CD4-positive, alpha-beta T cell treated with Interleukin-15 for 1 hour (primary cell): ENCODE results near the gene PCDHGC3.

ENCODE experiments used
- DNase-seq: peaks from one replicate; pipeline ENCODE4 v3.0.0-alpha.2; 2020

The PCDHGC3 gene

DNA sequence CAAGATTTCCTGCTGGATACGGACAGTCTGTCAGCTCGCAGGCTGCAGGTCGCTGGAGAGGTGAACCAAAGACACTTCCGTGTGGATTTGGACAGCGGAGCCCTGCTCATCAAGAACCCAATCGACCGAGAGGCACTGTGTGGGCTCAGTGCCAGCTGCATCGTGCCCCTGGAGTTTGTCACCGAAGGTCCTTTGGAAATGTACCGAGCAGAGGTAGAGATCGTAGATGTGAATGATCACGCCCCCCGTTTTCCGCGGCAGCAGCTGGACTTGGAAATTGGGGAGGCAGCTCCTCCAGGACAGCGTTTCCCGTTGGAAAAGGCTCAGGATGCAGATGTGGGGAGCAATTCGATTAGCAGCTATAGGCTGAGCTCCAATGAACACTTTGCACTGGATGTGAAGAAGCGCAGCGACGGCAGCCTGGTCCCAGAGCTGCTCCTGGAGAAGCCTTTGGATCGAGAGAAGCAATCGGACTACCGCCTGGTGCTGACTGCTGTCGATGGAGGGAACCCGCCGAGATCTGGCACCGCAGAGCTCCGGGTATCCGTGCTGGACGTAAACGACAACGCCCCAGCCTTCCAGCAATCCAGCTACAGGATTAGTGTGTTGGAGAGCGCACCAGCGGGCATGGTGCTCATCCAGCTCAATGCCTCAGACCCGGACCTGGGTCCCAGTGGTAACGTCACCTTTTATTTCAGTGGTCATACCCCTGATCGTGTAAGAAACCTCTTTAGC, 9.7 kb downstream of the PCDHGC3 start:
- no peak for DNase-seq

DNA sequence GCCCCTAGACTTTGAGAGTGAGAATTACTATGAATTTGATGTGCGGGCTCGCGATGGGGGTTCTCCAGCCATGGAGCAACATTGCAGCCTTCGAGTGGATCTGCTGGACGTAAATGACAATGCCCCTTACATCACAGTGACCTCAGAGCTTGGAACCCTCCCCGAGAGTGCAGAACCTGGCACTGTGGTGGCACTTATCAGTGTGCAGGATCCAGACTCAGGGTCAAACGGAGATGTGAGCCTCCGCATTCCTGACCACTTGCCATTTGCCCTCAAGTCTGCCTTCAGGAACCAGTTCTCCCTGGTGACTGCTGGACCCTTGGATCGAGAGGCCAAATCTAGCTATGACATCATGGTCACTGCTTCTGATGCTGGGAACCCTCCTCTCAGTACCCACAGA, 10.3 kb downstream of the PCDHGC3 start:
- DNase-seq, result no peak

DNA sequence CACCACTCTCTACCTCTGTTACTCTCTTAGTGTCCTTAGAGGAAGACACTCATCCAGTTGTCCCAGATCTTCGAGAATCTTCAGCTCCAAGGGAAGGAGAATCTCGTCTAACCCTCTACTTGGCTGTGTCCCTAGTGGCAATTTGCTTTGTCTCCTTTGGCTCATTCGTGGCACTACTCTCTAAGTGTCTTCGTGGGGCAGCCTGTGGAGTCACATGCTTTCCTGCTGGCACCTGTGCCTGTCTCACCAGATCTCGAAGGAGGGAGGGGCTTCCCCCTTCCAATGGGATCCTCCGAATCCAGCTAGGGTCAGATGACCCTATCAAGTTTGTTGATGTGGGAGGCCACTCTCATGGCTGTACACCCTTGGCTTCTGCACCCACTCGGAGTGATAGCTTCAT, 11.4 kb downstream of the PCDHGC3 start:
- DNase-seq, result no peak

DNA sequence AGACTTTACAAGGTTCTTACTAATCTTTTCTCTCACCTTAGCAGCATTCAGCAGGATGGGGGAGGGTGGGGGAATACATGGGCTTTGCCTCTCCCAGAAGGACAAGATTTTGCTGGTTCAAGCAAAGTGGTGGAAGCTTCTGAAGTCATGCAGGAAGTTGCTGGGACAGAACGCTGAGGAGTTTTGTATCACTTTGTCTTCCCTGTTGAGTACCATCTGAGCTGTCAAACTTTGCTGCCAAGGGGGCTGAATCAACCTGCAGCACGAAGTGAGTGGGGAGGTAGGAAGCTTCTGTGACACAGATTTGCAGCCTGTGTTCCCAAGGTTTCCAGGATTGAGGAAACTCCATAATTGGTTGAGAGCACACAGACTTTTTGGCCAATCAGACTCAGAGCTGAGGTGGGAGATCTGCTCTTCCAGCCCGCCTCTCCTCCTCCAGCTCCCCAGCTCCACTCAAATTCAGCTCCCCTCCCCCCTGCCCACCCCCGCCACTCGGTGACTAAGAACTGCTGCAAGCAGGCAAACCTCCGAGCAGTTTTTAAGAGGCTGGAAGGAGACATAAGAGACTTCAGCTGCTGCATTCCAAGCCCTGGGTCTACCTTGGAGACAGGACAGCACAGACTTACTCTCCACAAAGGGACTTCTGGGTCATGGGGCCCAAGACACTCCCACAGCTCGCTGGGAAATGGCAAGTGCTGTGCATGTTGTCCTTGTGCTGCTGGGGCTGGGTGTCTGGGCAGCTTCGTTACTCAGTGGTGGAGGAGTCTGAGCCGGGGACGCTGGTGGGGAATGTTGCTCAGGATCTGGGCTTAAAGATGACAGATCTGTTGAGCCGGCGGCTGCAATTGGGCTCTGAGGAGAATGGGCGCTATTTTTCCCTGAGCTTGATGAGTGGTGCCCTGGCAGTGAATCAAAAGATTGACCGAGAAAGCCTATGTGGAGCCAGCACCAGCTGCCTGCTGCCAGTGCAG, 13.1 kb downstream of the PCDHGC3 start, which contains the start of gene PCDHGC5:
Gene PCDHGC5, plus strand, starts transcription at position 491 of the 971 bp plus-strand sequence. Its CDS starts 160 bp downstream, at position 651.
- no peak for DNase-seq

DNA sequence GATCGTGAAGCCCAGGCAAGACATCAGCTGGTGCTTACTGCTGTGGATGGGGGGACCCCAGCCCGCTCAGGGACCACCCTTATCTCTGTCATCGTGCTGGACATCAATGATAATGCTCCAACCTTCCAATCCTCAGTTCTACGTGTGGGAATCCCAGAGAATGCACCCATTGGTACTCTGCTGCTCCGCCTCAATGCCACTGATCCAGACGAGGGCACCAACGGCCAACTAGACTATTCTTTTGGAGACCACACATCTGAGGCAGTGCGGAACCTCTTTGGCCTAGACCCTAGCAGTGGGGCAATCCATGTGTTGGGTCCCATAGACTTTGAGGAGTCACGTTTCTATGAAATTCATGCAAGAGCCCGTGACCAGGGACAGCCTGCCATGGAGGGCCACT, 14.1 kb downstream of the PCDHGC3 start:
- no peak for DNase-seq

DNA sequence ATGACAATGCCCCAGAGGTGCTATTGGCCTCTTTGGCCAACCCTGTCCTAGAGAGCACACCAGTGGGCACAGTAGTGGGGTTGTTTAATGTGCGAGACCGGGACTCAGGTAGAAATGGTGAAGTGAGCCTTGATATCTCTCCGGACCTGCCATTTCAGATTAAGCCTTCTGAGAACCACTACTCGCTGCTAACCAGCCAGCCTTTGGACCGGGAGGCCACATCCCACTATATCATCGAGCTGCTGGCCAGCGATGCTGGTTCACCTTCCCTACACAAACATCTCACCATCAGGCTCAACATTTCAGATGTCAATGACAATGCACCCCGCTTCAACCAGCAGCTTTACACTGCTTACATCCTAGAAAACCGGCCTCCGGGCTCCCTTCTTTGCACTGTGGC, 14.5 kb downstream of the PCDHGC3 start:
- no peak for DNase-seq

DNA sequence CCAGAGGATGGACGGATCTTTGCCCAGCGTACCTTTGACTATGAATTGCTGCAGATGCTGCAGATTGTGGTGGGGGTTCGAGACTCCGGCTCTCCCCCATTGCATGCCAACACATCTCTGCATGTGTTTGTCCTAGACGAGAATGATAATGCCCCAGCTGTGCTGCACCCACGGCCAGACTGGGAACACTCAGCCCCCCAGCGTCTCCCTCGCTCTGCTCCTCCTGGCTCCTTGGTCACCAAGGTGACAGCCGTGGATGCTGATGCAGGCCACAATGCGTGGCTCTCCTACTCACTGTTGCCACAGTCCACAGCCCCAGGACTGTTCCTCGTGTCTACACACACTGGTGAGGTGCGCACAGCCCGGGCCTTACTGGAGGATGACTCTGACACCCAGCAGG, 15.0 kb downstream of the PCDHGC3 start:
- DNase-seq, result no peak

DNA sequence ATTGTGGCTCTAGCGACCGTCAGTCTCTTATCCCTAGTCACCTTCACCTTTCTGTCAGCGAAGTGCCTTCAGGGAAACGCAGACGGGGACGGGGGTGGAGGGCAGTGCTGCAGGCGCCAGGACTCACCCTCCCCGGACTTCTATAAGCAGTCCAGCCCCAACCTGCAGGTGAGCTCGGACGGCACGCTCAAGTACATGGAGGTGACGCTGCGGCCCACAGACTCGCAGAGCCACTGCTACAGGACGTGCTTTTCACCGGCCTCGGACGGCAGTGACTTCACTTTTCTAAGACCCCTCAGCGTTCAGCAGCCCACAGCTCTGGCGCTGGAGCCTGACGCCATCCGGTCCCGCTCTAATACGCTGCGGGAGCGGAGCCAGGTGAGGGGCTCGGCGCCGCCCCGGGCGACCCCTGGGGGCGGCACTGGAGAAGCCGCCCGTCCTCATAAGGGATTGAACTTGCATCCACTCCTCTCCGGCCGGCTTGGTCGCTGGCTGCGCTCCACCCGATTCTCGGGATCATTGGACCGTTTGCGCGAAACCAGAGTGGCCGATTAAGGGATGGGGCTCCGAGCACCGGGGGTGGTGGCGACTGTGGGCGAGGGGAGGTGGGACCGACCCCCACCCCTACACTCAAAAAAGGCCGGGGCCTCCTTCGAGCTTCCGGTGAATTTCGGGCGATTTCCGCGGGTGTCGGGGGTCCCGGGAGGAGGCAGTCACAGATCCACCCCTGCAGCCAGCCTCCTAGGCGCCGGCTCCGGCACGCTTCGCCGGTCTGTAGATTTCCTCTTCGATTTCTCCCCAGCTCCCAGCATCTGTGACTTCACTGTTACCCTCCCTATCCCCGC, 15.8 kb downstream of the PCDHGC3 start:
- no peak for DNase-seq

DNA sequence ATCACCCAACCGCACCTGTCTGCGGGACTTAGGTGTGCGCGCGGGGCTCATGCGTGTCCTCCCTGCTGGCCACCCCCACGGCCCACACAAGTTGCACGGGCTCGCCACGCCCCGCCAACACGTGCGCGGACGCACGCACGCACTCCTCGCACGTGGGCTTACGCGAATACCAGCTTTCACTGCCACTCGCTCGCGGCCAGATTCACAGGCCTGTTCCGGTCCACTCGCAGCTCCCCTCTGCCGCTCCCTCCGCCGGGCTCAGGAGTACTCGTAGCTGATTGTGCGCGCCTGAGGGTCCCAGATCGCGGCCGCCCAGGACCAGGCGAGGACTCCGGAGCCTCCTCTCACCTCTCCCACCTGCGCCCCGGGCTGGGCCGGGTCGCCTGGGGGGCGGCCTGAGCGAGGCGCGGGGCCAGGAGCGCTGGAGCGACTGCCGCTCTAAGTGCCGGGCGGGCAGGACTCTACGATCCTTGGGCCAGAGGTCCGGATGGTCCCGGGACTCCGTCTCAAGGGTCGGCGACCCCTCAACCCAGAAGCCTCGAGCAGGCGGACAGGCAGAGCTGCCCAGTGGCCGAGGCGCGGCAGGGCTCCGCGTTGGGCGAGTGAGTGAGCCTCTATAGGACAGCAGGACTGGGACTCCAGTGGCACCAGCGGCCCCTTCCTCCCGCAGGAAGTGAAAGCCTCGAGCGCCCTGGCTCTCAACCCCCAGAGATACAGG, 16.6 kb downstream of the PCDHGC3 start:
- no peak for DNase-seq

DNA sequence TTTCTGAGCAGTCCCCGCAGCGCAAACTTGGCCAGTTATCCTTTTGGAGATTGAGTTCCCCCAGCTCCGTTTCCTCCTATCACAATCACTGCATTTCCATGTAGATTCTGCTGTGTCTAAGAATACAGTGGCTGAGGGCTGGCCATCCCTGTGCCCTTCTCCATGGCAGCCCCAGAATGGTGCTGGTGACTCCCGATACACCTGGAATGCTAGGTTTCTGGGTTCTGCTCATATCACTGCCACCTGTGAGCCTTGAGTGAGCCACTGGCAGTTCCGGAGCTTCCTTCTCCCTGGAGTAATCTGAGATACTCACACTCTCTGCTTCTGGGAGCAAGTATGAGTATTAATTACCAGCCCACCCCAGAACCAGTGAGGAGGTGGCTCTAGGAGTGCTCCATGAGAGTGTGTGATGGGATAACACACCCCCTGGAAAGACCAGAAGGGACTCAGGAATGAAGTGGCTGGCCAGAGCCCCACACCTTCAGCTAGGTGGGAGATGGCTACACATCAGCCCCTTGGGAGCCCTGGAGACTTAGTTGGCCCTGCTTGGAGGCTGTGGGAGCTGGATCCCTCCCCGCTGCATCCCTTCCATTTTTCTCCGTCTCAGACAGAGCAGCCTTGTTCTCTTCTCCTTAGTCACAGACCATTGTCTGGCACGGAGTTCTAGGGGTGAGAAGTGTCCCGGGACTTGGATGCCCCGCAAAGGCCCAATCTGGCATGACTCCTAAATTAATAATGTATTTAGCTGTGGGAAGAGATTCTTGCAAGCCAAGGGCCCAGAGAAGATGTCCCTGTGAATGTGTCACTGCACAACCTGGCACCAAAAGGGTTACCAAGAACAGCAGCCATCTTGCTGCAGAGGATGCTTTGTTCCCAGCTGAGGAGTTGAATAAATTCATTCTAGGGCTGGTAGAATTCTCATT, 18.0 kb downstream of the PCDHGC3 start:
- DNase-seq, result no peak

DNA sequence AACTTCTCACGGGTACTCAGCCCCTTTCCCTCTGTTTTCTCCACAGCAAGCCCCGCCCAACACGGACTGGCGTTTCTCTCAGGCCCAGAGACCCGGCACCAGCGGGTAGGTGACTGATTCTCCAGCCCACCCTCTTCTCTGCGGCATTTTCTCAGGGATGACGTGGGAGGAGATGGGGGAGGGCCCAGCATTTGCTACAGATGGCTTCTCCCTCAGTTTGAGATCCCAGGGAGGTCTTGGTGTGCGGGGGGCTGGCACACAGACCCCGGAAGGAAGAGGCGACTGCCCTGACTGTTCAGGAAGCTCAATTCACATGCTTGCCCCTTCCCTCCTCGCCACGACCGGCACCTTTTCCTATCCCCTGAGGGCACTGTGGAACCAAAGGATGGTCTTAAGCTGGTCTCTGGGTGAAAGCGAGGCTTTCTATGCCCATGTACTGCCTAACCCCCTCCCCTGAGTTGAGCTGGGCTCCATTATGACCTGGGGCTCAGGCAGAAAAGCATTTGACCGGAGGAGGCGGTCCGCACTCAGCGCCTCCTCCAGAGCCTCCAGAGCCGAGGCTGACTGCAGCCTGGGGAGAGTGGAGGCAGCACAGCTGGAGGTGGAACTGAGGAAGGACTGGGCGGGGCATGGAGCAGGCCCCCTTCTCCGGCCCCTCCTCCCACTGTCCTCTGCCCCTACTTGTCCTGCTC, 19.1 kb downstream of the PCDHGC3 start:
- DNase-seq, result no peak

DNA sequence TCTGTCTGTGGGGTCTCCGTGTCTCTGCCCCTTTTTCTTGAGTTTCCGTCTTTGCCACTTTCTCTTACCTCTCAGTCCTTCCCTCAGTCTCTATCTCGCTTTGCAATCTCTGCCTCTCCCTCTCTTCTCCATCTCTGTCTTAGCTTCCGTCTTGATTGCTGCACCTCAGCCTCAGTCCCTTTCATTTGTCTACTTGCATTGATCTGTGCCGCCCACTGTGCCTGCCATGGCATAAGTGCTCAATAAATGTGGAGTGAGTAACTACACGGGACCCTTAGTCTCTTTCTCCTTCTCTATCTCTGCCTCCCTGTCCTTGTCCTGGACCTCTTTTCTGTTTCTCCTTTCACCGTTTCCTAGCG, 19.7 kb downstream of the PCDHGC3 start:
- no peak for DNase-seq

DNA sequence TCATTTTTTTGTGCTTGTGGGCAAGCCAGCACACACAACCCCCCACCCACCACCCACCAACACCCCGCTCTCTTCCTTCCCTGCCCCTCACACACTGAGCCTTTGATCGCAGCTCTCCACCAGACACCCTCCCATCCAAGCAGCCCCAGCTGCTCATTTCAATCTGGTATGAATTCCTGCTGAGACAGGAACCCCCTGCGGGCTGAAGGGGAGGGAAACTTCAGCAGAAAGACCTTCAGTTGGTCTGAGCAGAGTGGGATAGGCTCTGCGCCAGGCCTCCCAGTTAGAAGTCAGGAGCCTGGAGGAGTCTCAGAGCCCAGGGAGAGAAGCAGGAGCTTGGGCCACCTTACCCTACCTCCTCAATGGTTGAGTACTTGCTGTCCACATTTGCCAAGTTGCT, 20.3 kb downstream of the PCDHGC3 start:
- no peak for DNase-seq

DNA sequence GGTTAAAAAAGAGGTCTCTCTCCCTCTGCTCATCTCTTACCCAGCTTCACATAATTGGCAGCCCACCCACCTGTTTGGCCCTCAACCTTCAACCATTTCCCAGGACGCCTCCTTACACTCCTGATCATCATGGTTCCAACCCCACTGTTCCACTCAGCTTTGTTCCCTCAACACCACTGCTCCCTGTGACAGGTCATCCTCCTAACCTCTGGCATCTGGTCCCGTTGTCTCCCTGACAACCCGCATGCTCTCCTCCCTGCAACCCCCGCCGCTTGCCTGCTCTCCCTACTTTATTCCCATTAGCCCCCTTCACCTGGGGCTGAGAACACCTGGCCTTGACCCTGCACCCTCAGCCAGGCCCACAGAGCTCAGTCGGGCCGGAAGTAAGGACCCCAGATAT, 26.0 kb downstream of the PCDHGC3 start:
- DNase-seq, result no peak

DNA sequence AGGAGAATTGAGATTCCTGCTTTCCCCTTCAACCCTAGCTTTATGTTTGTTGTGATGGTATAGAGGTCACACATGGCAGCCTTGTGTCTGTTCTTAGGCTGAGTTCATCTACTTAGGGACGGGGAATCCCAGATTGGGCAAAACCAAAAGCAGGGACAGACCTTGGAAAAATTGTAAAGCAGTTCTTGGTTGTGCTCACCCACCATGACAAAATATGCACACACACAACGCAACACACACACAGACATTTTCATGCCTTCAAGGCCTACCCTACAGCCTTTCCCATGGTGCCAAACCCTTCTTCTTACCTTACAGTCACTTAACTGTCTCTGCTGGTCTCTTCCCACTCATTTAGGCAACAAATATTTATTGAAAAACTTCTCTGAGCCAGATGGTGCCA, 27.9 kb downstream of the PCDHGC3 start:
- DNase-seq, result no peak

DNA sequence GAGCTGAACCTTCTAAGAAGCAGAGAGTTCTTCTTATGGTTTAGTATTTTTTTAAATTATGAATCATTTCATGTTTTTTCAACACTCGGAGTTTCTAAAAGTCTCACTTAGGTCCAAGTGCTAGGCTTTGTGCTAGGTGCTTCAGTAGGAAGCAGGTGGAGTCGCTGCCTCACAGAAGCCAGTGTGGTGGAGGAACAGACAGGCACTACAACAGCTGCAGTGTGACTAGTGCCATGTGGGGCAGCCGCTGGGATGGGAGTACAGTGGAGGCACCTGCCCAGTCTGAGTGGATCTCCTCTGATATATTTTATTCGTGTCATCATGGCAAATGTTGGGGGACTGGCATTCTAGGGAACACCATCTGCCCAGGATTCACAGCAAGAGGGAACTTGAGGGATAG, 28.4 kb downstream of the PCDHGC3 start:
- no peak for DNase-seq

DNA sequence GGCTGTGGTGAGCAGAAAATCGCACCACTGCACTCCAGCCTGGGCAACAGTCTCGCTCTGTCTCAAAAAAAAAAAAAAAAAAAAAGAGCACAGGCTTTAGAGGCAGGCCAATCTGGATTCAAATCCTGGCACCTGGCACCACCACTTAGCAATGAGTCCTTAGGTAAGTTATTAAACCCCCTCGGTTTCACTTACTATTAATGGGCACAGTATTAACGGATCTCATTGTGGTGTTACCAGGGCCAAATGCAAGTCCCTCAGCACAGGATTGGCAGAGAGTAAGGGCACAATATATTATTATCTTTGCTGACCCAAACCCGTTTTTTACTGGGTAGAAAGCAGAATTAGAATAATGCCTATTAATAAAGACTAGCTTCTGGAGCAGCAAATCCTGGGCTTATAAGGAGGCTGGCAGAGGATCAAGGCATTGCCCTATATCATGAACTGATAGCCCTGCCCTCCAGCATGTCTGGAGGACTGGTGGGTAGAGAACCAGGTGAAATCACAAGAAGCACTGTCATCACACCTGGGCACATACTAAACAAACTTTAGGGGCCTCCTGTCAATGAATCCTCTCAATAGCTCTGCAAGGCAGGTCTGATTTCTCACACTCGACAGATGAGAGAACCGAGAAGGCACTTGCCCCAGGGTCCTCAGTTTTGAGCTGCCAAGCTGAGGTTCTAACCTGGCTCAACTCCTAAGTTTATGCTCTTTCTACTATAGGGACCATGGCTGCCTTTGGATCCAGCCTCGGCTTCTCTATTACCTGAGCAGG, 30.8 kb downstream of the PCDHGC3 start:
- DNase-seq, result no peak

DNA sequence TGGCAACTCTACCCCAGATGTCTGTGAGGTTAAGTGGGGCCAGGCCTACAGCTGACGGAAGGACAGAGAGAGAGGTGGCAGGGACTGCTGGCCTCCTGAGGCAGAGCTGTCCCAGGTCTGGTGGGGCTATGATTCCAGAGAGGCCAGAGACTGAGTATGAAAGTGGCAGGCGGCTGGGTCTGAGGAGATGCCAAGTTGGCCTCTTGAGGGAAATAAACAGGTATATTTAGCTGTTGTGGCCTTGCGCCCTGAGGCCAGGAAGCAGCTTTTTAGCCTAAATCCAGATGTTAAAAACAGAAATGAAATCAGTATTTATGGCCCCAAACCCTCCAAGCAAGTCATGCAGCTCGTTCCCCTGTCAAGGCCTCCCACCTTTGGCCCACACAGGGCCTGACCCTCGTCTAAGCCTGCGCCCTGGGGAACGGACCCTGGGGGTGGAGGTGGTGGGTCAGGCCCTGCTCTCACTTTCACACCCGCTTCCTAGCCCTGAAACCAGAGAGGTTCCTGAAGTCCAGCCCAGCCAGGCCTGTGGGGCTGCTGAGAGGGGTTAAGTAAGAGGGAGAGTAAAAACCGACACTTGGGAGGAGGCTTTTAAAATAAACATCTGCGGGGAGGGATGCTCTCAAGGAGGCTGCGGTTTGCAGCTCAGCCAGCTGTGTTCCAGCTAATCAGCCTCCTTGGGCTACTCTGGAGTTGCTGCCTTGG, 31.8 kb downstream of the PCDHGC3 start:
- DNase-seq, result no peak

DNA sequence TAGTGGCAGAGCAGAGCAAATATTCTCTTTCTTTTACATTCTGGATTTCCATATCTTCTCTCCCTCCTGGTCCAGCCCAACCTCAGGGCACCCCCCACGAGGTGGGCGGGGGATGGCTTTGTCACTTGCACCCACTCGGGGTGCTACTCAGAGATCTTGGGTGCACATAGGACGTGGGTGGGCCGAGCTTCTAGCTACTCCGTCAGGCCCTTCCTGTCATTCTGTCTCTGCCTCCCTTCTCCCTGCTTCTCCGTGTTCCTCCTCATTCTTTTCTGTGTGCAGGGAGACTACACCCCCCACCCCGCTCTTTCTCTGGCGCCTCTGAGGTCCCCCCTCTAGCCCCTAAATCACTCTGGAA, 32.7 kb downstream of the PCDHGC3 start:
- DNase-seq, result no peak
